Sigmoid colon (tissue), 4 donors: ENCODE measurements around the gene ASCL3.

ENCODE experiments used
- EP300 ChIP-seq, 4 donors: sonication (generic); formaldehyde crosslinking; IDR thresholded peaks; one replicate each; pipeline ENCODE4 v1.6.1; 2017; ENCODE audit warnings: antibody characterized with exemption in 4 of 4
- POLR2A ChIP-seq, 2 donors: fragments of 450-650 bp; IDR thresholded peaks; one replicate each; pipeline ENCODE4 v1.6.1; 2016; ENCODE audit warnings: antibody characterized with exemption in 2 of 2, mild to moderate bottlenecking in 2 of 2, moderate library complexity in 2 of 2
- POLR2AphosphoS5 ChIP-seq, 4 donors: sonication (generic); formaldehyde crosslinking; IDR thresholded peaks; one replicate each; pipeline ENCODE4 v1.6.1; 2017; ENCODE audit warnings: antibody characterized with exemption in 4 of 4
- TF ChIP-seq, protein P1 (sequence below), 4 experiments: fragments of 450-650 bp in 3 of 4; fragments of 200-600 bp in 1 of 4; IDR thresholded peaks; one replicate each; pipeline ENCODE4 v1.5.1; 2016 to 2019; ENCODE audit warnings: antibody characterized with exemption in 4 of 4, mild to moderate bottlenecking in 3 of 4, moderate library complexity in 2 of 4

DNA sequence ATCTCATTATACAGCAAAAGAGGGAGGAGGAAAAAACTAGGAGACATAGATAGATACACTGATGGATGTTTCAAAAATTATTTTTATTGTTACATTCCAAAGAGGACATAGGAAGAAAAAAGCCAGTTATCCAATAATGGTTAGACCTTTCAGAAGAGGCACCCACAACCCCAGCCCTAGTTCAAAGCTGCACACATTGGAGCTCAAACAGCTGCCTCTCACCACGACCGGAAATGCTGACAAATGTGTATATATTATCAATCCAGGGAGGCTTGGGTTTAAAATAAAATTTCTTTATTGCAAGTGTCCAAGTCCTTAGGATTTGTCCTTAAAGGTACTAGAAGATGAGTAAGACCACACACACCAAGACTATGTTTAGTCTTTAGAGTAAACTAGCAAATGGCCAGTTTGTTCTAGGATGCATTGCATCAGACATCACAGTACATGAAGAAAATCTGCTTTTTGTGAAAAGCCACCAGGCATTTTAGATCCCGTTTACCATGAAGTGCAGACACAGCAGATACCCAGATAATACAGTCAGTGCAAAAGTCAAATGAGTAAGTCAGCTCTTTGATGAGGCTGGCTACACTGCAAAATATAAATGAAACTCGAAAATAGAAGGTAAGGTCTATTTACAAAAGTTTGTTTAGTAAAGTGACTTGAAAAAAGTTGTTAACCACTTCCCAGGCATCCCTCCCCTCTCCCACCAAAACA lies 4.6 kb upstream of the ASCL3 start:
- TF ChIP-seq, protein P1, sequence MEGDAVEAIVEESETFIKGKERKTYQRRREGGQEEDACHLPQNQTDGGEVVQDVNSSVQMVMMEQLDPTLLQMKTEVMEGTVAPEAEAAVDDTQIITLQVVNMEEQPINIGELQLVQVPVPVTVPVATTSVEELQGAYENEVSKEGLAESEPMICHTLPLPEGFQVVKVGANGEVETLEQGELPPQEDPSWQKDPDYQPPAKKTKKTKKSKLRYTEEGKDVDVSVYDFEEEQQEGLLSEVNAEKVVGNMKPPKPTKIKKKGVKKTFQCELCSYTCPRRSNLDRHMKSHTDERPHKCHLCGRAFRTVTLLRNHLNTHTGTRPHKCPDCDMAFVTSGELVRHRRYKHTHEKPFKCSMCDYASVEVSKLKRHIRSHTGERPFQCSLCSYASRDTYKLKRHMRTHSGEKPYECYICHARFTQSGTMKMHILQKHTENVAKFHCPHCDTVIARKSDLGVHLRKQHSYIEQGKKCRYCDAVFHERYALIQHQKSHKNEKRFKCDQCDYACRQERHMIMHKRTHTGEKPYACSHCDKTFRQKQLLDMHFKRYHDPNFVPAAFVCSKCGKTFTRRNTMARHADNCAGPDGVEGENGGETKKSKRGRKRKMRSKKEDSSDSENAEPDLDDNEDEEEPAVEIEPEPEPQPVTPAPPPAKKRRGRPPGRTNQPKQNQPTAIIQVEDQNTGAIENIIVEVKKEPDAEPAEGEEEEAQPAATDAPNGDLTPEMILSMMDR (IDR thresholded peaks at IDR 0.05), result no peak
- TF ChIP-seq EP300 (IDR thresholded peaks at IDR 0.05) (no peak), POLR2AphosphoS5 (IDR thresholded peaks at IDR 0.05) (no peak), POLR2A (IDR thresholded peaks at IDR 0.05) (no peak)
